ENCODE measurements around the gene PNKD. TPM values are rescaled to one million over a fixed set of nuclear protein-coding genes. Genes with fewer than 3 reads are reported as not detected.

PNKD gene
- polyA plus RNA-seq, 2 of the 4 experiments (the other 2 are of a cell fraction), result 46.2 to 51.7 TPM

- WGBS (ENCODE audit: missing lambda C conversion rate), result 68% methylated on average over 3 of the region's 3 CpGs
Measured at GRCh38 chr2:218363736-218364135, 93.4 kb downstream of the PNKD start.

DNA sequence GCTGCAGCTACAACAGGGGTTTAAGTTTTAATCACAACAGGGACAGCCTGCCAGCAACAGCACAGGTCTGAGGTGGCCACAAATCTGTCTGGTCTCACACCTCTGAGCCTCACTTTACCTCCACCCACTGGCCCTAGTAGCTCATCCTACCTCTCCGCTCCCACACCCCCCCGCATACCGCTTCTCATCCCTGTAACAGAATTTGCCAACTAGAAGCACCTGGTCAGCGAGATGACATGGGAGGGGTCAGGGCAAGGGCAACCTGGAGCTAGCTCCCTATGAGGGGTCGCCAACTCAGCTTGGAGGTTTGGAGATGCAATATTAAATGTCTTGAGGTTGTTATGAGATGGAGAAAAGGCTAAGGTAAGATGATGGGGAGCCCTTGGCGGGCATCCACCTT lies 93.9 kb downstream of the PNKD start:
- no peak for DNase-seq (ENCODE audit: low read depth in 1 of 2, low spot score in 1 of 2)
- Histone ChIP-seq H3K27ac (no peak overlapping the region), H3K4me2 (no peak overlapping the region), H3K4me3 (no peak overlapping the region), H3K9me3 (0 out of 3 replicates have a peak, but pooled peaks cover 7% of the 10 kb centered on the region), H3K4me1 (0 out of 3 replicates have a peak, but pooled peaks cover 3% of the 10 kb centered on the region)
- WGBS (ENCODE audit: missing lambda C conversion rate), result 83% methylated on average over 6 of the region's 6 CpGs
- ATAC-seq, result no peak
- TF ChIP-seq, protein P1, sequence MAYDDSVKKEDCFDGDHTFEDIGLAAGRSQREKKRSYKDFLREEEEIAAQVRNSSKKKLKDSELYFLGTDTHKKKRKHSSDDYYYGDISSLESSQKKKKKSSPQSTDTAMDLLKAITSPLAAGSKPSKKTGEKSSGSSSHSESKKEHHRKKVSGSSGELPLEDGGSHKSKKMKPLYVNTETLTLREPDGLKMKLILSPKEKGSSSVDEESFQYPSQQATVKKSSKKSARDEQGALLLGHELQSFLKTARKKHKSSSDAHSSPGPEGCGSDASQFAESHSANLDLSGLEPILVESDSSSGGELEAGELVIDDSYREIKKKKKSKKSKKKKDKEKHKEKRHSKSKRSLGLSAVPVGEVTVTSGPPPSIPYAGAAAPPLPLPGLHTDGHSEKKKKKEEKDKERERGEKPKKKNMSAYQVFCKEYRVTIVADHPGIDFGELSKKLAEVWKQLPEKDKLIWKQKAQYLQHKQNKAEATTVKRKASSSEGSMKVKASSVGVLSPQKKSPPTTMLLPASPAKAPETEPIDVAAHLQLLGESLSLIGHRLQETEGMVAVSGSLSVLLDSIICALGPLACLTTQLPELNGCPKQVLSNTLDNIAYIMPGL (CRISPR knock-in tag; IDR thresholded peaks at IDR 0.05; ENCODE audit: borderline replicate concordance), result no peak
- TF ChIP-seq POLR2AphosphoS2 (conservative IDR thresholded peaks at IDR 0.05; ENCODE audit: low read length) (no peak), EHF (CRISPR knock-in tag; IDR thresholded peaks at IDR 0.05) (no peak), HOXB13 (CRISPR knock-in tag; IDR thresholded peaks at IDR 0.05; ENCODE audit: low read depth) (no peak), FOSB (CRISPR knock-in tag; IDR thresholded peaks at IDR 0.05) (no peak), JUNB (IDR thresholded peaks at IDR 0.05) (no peak)
- ChIA-PET POLR2A (no interaction called here), CTCF (interaction anchor here (0.8 to 1.8 kb wide), 7 partner anchors 8 to 176 kb away, joined by 3 to 5 read pairs (median 3); partner anchors contain the start of genes CATIP and TMBIM1)
- no peak for FAIRE-seq

More at GRCh38 chr2:218363736-218364135, 93.4 kb downstream of the PNKD start:
- ChIA-PET POLR2A (no interaction called here), CTCF (interaction anchor here (0.6 to 1.6 kb wide), 9 partner anchors 7 to 176 kb away, joined by 3 to 4 read pairs (median 3); partner anchors contain the start of gene TMBIM1)
- DNase-seq (ENCODE audit: low read depth in 1 of 2, low spot score in 1 of 2) (no peak), FAIRE-seq (no peak), ATAC-seq (no peak)
- TF ChIP-seq MAX (IDR thresholded peaks at IDR 0.05) (no peak), EHF (CRISPR knock-in tag; IDR thresholded peaks at IDR 0.05) (no peak), JUN (IDR thresholded peaks at IDR 0.05) (no peak), MYC (IDR thresholded peaks at IDR 0.05; ENCODE audit: borderline replicate concordance, low read length) (no peak), HOXB5 (CRISPR knock-in tag; IDR thresholded peaks at IDR 0.05) (no peak), TP53 (CRISPR knock-in tag; IDR thresholded peaks at IDR 0.05) (no peak), MAFK (IDR thresholded peaks at IDR 0.05; ENCODE audit: partially characterized antibody) (no peak), SREBF2 (IDR thresholded peaks at IDR 0.05) (no peak), NR3C1 (IDR thresholded peaks at IDR 0.05) (no peak), HOXB13 (CRISPR knock-in tag; IDR thresholded peaks at IDR 0.05; ENCODE audit: low read depth) (no peak), ZNF302 (CRISPR knock-in tag; IDR thresholded peaks at IDR 0.05) (no peak), KDM1A (IDR thresholded peaks at IDR 0.05; ENCODE audit: low read depth) (no peak), SMC3 (IDR thresholded peaks at IDR 0.05) (no peak), MAZ (IDR thresholded peaks at IDR 0.05; ENCODE audit: borderline replicate concordance, low read depth, low read length) (no peak), HOXA7 (CRISPR knock-in tag; IDR thresholded peaks at IDR 0.05) (no peak), NPAS2 (CRISPR knock-in tag; IDR thresholded peaks at IDR 0.05; ENCODE audit: borderline replicate concordance) (no peak), JUNB (IDR thresholded peaks at IDR 0.05) (no peak)
- TF ChIP-seq, protein P1 (CRISPR knock-in tag; IDR thresholded peaks at IDR 0.05; ENCODE audit: borderline replicate concordance), result no peak
- TF ChIP-seq, protein P2, sequence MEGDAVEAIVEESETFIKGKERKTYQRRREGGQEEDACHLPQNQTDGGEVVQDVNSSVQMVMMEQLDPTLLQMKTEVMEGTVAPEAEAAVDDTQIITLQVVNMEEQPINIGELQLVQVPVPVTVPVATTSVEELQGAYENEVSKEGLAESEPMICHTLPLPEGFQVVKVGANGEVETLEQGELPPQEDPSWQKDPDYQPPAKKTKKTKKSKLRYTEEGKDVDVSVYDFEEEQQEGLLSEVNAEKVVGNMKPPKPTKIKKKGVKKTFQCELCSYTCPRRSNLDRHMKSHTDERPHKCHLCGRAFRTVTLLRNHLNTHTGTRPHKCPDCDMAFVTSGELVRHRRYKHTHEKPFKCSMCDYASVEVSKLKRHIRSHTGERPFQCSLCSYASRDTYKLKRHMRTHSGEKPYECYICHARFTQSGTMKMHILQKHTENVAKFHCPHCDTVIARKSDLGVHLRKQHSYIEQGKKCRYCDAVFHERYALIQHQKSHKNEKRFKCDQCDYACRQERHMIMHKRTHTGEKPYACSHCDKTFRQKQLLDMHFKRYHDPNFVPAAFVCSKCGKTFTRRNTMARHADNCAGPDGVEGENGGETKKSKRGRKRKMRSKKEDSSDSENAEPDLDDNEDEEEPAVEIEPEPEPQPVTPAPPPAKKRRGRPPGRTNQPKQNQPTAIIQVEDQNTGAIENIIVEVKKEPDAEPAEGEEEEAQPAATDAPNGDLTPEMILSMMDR (IDR thresholded peaks at IDR 0.05), result no peak
- TF ChIP-seq, protein P3, sequence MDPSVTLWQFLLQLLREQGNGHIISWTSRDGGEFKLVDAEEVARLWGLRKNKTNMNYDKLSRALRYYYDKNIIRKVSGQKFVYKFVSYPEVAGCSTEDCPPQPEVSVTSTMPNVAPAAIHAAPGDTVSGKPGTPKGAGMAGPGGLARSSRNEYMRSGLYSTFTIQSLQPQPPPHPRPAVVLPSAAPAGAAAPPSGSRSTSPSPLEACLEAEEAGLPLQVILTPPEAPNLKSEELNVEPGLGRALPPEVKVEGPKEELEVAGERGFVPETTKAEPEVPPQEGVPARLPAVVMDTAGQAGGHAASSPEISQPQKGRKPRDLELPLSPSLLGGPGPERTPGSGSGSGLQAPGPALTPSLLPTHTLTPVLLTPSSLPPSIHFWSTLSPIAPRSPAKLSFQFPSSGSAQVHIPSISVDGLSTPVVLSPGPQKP (IDR thresholded peaks at IDR 0.05; ENCODE audit: low read depth, low read length), result no peak
- Histone ChIP-seq H3K4me1 (0 out of 3 replicates have a peak, but pooled peaks cover 3% of the 10 kb centered on the region), H3K4me3 (no peak overlapping the region), H3K9me3 (0 out of 3 replicates have a peak, but pooled peaks cover 7% of the 10 kb centered on the region), H3K4me2 (no peak overlapping the region), H3K27ac (no peak overlapping the region)
